GM12878 (cell line): ENCODE measurements around the gene AHCYL2.

Source experiments
- BACH1 ChIP-seq: fragments of 450-650 bp; IDR thresholded peaks from 2 replicates; pipeline ENCODE4 v1.6.1; 2017; ENCODE audit warnings: mild to moderate bottlenecking, borderline replicate concordance
- BHLHE40 ChIP-seq, 2 experiments: fragments of 450-650 bp in 1 of 2; IDR thresholded peaks; 2 replicates each; pipeline ENCODE4 v1.6.1; 2011 to 2017; ENCODE audit warnings: low read depth in 2 of 2, borderline replicate concordance in 1 of 2, improper control_type of control experiment in 1 of 2, low read length in 1 of 2, mild to moderate bottlenecking in 1 of 2
- CEBPB ChIP-seq, 2 experiments: fragments of 150-350 bp in 1 of 2; IDR thresholded peaks; 2 replicates each; pipeline ENCODE4 v1.6.1; 2012 to 2014; ENCODE audit warnings: low read depth in 2 of 2, low read length in 2 of 2, borderline replicate concordance in 1 of 2, inconsistent platforms in 1 of 2
- EZH2 ChIP-seq: IDR thresholded peaks from 2 replicates; pipeline ENCODE4 v1.6.1; 2012; ENCODE audit warnings: low read depth, mild to moderate bottlenecking, control low read depth, inconsistent platforms, low read length, borderline replicate concordance; ENCODE audit not compliant: control insufficient read depth
- FOS ChIP-seq: IDR thresholded peaks from 3 replicates; pipeline ENCODE4 v1.6.1; 2011; ENCODE audit warnings: borderline replicate concordance; ENCODE audit not compliant: insufficient read length; ENCODE audit errors: extremely low read depth
- HCFC1 ChIP-seq: fragments of 150-350 bp; IDR thresholded peaks from 2 replicates; pipeline ENCODE4 v1.6.1; 2014; ENCODE audit warnings: low read length
- KDM1A ChIP-seq: fragments of 200-600 bp; sonication (generic); IDR thresholded peaks from 2 replicates; pipeline ENCODE4 v1.6.1; 2016; ENCODE audit warnings: borderline replicate concordance
- RAD21 ChIP-seq: IDR thresholded peaks from 2 replicates; pipeline ENCODE4 v1.6.1; 2011; ENCODE audit warnings: mild to moderate bottlenecking, low read depth, low read length, moderate library complexity; ENCODE audit not compliant: insufficient read depth
- RFX5 ChIP-seq: IDR thresholded peaks from 2 replicates; pipeline ENCODE4 v1.6.1; 2011; ENCODE audit warnings: low read depth, low read length, improper control_type of control experiment
- SMARCA5 ChIP-seq: fragments of 450-650 bp; IDR thresholded peaks from 2 replicates; pipeline ENCODE4 v1.6.1; 2017; ENCODE audit warnings: mild to moderate bottlenecking
- TAF1 ChIP-seq: IDR thresholded peaks from 2 replicates; pipeline ENCODE4 v1.6.1; 2011; ENCODE audit warnings: mild to moderate bottlenecking, low read depth, low read length, borderline replicate concordance
- ZNF274 ChIP-seq: IDR thresholded peaks from one replicate; pipeline ENCODE4 v1.8.0; 2011; ENCODE audit not compliant: insufficient read length, insufficient read depth
- TF ChIP-seq, protein P1 (sequence below), 3 experiments: IDR thresholded peaks in 2 of 3; conservative IDR thresholded peaks in 1 of 3; 2 replicates each; pipeline ENCODE4 v1.5.1; 2011; ENCODE audit warnings: low read depth in 3 of 3, low read length in 3 of 3, mild to moderate bottlenecking in 3 of 3, control low read depth in 2 of 3, moderate library complexity in 2 of 3, inconsistent platforms in 1 of 3, mixed read lengths in 1 of 3; ENCODE audit not compliant: control insufficient read depth in 2 of 3, insufficient read depth in 1 of 3; ENCODE audit errors: extremely low read depth in 1 of 3

DNA sequence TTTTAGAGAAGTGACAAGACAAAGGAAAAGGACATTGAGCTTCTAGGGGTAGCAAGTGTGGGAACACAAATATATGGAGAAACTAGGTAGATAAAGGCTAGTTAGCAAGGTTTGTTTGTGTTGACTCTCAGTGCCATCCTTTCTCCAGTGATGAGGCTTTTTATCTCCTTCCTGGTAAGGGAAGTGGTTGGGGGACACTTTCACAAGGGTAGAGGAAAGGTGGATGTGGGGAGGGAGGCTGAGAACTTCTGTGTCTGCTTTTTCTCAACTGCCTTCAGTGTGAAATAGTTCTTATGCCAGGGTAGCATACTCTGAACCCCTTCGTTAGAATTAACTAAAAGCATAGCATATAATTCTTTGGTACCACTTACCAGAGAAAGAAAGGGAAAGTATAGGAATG is 116.4 kb downstream of the AHCYL2 start:
- no peak for TF ChIP-seq CEBPB (IDR thresholded peaks at IDR 0.05; ENCODE audit: borderline replicate concordance in 1 of 2, low read depth in 2 of 2, low read length in 2 of 2)
- no peak for TF ChIP-seq SMARCA5
- TF ChIP-seq, protein P1, sequence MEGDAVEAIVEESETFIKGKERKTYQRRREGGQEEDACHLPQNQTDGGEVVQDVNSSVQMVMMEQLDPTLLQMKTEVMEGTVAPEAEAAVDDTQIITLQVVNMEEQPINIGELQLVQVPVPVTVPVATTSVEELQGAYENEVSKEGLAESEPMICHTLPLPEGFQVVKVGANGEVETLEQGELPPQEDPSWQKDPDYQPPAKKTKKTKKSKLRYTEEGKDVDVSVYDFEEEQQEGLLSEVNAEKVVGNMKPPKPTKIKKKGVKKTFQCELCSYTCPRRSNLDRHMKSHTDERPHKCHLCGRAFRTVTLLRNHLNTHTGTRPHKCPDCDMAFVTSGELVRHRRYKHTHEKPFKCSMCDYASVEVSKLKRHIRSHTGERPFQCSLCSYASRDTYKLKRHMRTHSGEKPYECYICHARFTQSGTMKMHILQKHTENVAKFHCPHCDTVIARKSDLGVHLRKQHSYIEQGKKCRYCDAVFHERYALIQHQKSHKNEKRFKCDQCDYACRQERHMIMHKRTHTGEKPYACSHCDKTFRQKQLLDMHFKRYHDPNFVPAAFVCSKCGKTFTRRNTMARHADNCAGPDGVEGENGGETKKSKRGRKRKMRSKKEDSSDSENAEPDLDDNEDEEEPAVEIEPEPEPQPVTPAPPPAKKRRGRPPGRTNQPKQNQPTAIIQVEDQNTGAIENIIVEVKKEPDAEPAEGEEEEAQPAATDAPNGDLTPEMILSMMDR (IDR thresholded peaks at IDR 0.05 in 2 of 3, conservative IDR thresholded peaks at IDR 0.05 in 1 of 3; ENCODE audit: control insufficient read depth in 2 of 3, extremely low read depth in 1 of 3, insufficient read depth in 1 of 3, low read depth in 3 of 3, low read length in 3 of 3) = no peak
- TF ChIP-seq EZH2 = no peak
- TF ChIP-seq KDM1A = no peak
- no peak for TF ChIP-seq HCFC1
- no peak for TF ChIP-seq TAF1
- TF ChIP-seq RAD21 = no peak
- no peak for TF ChIP-seq ZNF274
- no peak for TF ChIP-seq FOS
- no peak for TF ChIP-seq BACH1
- TF ChIP-seq BHLHE40 (IDR thresholded peaks at IDR 0.05; ENCODE audit: borderline replicate concordance in 1 of 2, low read depth in 2 of 2, low read length in 1 of 2) = no peak
- no peak for TF ChIP-seq RFX5
